K562 (cell line): ENCODE results near the gene CHST15. TPM values are rescaled to one million over a fixed set of nuclear protein-coding genes. Genes with fewer than 3 reads are reported as not detected.

Experiments used
- ATAC-seq: fragments of 200-7000 bp; cut with Tn5 transposase; 3 replicates; pipeline ENCODE4 v1.9.1; 2020; ENCODE audit warnings: moderate library complexity
- BruUV-seq: library from RNA; stranded (reverse); fragments of 400-500 nt; replicated peaks from 2 replicates; lab custom pipeline; 2021; lab: Mats Ljungman, UMichigan
- CTCF ChIA-PET: fragments of 300-600 bp; formaldehyde crosslinking; extraction: SDS; loops from one replicate; lab custom pipeline; 2021; ENCODE audit warnings: low intra/inter-chr PET ratio; lab: Yijun Ruan, JAX
- POLR2A ChIA-PET: fragments of 300-600, 350-650 bp; sonication (Branson Sonifier 250); formaldehyde crosslinking; extraction: SDS; loops from one replicate; lab custom pipeline; 2021; ENCODE audit warnings: antibody characterized with exemption, inconsistent platforms; lab: Yijun Ruan, JAX
- DNase-seq, 4 experiments: peaks; one replicate each; pipeline versions ENCODE4 v3.0.0 to v3.0.0-alpha.2; 2011 to 2018; ENCODE audit warnings: low spot score in 3 of 4, mixed read lengths in 3 of 4; ENCODE audit errors: extremely low read depth in 1 of 4
- FAIRE-seq: peaks from 2 replicates; lab custom pipeline; 2011; peaks lifted over from hg19 to GRCh38; lab: Jason Lieb, UNC
- H2AFZ ChIP-seq: 2 replicates; pipeline ENCODE4 v1.6.0; 2011; ENCODE audit warnings: low read depth, low read length, control low read depth, inconsistent platforms
- H3K27ac ChIP-seq: fragments of 200-600 bp; 3 replicates; pipeline ENCODE4 v1.8.0; 2011; ENCODE audit warnings: low read depth, mild to moderate bottlenecking, control low read depth, inconsistent platforms, low read length, moderate library complexity, mixed read lengths; ENCODE audit errors: extremely low read depth
- H3K27me3 ChIP-seq, 2 experiments: fragments of 300-600 bp in 1 of 2; 2 replicates in 1 of 2; 3 replicates in 1 of 2; pipeline versions ENCODE4 v1.6.0 to v1.8.0; 2011; ENCODE audit warnings: inconsistent platforms in 2 of 2, low read length in 2 of 2, mild to moderate bottlenecking in 1 of 2, mixed read lengths in 1 of 2, moderate library complexity in 1 of 2; ENCODE audit not compliant: control insufficient read depth in 2 of 2, insufficient read depth in 2 of 2
- H3K36me3 ChIP-seq: fragments of 300-600 bp; 3 replicates; pipeline ENCODE4 v1.8.0; 2011; ENCODE audit warnings: mild to moderate bottlenecking, low read length, inconsistent platforms; ENCODE audit not compliant: control insufficient read depth, insufficient read depth
- H3K4me1 ChIP-seq, 2 experiments: fragments of 200-600 bp in 1 of 2; replicated peaks in 1 of 2; 2 replicates in 1 of 2; 3 replicates in 1 of 2; pipeline versions ENCODE4 v1.5.1 to v1.8.0; 2011; ENCODE audit warnings: inconsistent platforms in 2 of 2, low read length in 2 of 2, mild to moderate bottlenecking in 1 of 2, mixed read lengths in 1 of 2, moderate library complexity in 1 of 2; ENCODE audit not compliant: control insufficient read depth in 2 of 2, insufficient read depth in 2 of 2
- H3K4me2 ChIP-seq: 2 replicates; pipeline ENCODE4 v1.6.1; 2011; ENCODE audit warnings: low read length, control low read depth, inconsistent platforms, mixed read lengths; ENCODE audit not compliant: insufficient read depth
- H3K4me3 ChIP-seq: fragments of 200-600 bp; sonication (generic), shearing (Covaris generic); 2 replicates; pipeline ENCODE4 v1.5.1; 2016; ENCODE audit warnings: control low read depth, inconsistent platforms
- H3K79me2 ChIP-seq: fragments of 200-600 bp; 3 replicates; pipeline ENCODE4 v1.8.0; 2011; ENCODE audit warnings: low read length, inconsistent platforms; ENCODE audit not compliant: control insufficient read depth, insufficient read depth
- H3K9ac ChIP-seq, 2 experiments: 2 replicates each; pipeline versions ENCODE4 v1.6.0 to v1.6.1; 2011; ENCODE audit warnings: low read depth in 2 of 2, low read length in 2 of 2, control low read depth in 1 of 2, inconsistent platforms in 1 of 2, mild to moderate bottlenecking in 1 of 2, mixed read lengths in 1 of 2; ENCODE audit not compliant: insufficient read depth in 1 of 2
- H3K9me1 ChIP-seq: one replicate; pipeline ENCODE4 v1.6.0; 2011; ENCODE audit warnings: inconsistent platforms, mild to moderate bottlenecking, low read length, moderate library complexity; ENCODE audit not compliant: control insufficient read depth, insufficient read depth
- H3K9me3 ChIP-seq: replicated peaks from 2 replicates; pipeline ENCODE4 v1.5.1; 2011; ENCODE audit warnings: low read depth, low read length, inconsistent platforms; ENCODE audit not compliant: control insufficient read depth, insufficient read depth
- H4K20me1 ChIP-seq: replicated peaks from 2 replicates; pipeline ENCODE4 v1.6.1; 2011; ENCODE audit warnings: low read length, inconsistent platforms, mixed read lengths; ENCODE audit not compliant: control insufficient read depth, insufficient read depth
- ATF7 ChIP-seq: fragments of 450-650 bp; IDR thresholded peaks from 2 replicates; pipeline ENCODE4 v1.7.1; 2014; ENCODE audit warnings: mild to moderate bottlenecking, moderate library complexity
- CBX1 ChIP-seq: sonication (generic); IDR thresholded peaks from 2 replicates; pipeline ENCODE4 v1.6.1; 2016; ENCODE audit warnings: antibody characterized with exemption, low read depth, mild to moderate bottlenecking
- CHD1 ChIP-seq: fragments of 200-600 bp; sonication (generic); IDR thresholded peaks from one replicate; pipeline ENCODE4 v1.6.1; 2012; ENCODE audit warnings: mild to moderate bottlenecking, moderate library complexity, low read length, inconsistent platforms
- EZH2 ChIP-seq: IDR thresholded peaks from 2 replicates; pipeline ENCODE4 v1.6.1; 2012; ENCODE audit warnings: low read depth, mild to moderate bottlenecking, inconsistent platforms, low read length, borderline replicate concordance
- FOS ChIP-seq: IDR thresholded peaks from 3 replicates; pipeline ENCODE4 v1.6.1; 2011; ENCODE audit not compliant: insufficient read length; ENCODE audit errors: extremely low read depth
- GABPA ChIP-seq: fragments of 200-800 bp; sonication (Bioruptor generic); conservative IDR thresholded peaks from 2 replicates; pipeline ENCODE4 v1.6.1; 2016; ENCODE audit warnings: low read depth, missing genetic modification characterization, missing compliant biosample characterization
- GTF2A2 ChIP-seq: IDR thresholded peaks from 2 replicates; pipeline ENCODE4 v1.6.1; 2016; ENCODE audit warnings: mild to moderate bottlenecking, missing genetic modification characterization, missing compliant biosample characterization
- MEF2D ChIP-seq: conservative IDR thresholded peaks from 2 replicates; pipeline ENCODE4 v1.6.1; 2016; ENCODE audit warnings: low read depth, missing genetic modification characterization, missing compliant biosample characterization
- NR1H2 ChIP-seq: sonication (generic); formaldehyde crosslinking; IDR thresholded peaks from 2 replicates; pipeline ENCODE4 v1.4.0; 2020; ENCODE audit warnings: mild to moderate bottlenecking, missing genetic modification reagents
- NR2C1 ChIP-seq, 2 experiments: fragments of 450-650 bp; IDR thresholded peaks; 2 replicates each; pipeline ENCODE4 v1.6.1; 2017; ENCODE audit warnings: mild to moderate bottlenecking in 2 of 2, antibody characterized with exemption in 1 of 2, inconsistent platforms in 1 of 2, missing compliant biosample characterization in 1 of 2, missing genetic modification characterization in 1 of 2
- NR2F6 ChIP-seq: fragments of 450-650 bp; formaldehyde crosslinking; IDR thresholded peaks from 2 replicates; pipeline ENCODE4 v1.4.0; 2020; ENCODE audit warnings: mild to moderate bottlenecking
- PTBP1 ChIP-seq: fragments of 200-400 bp; formaldehyde crosslinking; IDR thresholded peaks from 2 replicates; pipeline ENCODE4 v1.6.1; 2017; ENCODE audit warnings: low read depth, low read length
- XRCC3 ChIP-seq: fragments of 450-650 bp; IDR thresholded peaks from 2 replicates; pipeline ENCODE4 v1.6.1; 2017; ENCODE audit warnings: mild to moderate bottlenecking, moderate library complexity
- WGBS: fragments of 100-300 bp; shearing (Covaris generic); methylation state at CpG from one replicate; pipeline ENCODE4 v1.1.6; 2016; ENCODE audit warnings: low coverage, mixed read lengths; ENCODE audit not compliant: insufficient coverage; ENCODE audit errors: missing lambda C conversion rate; 5-methylcytosine and 5-hydroxymethylcytosine counted together
- in situ Hi-C: fragments of 300-500 bp; cut with MboI; formaldehyde crosslinking; loops from 4 replicates; pipeline ENCODE4 v1.15.0; 2018; ENCODE audit warnings: inconsistent platforms, mixed read lengths
- intact Hi-C: fragments of 100-400 bp; cut with micrococcal nuclease; formaldehyde crosslinking; loops from 2 replicates; pipeline ENCODE4 v1.14.2; 2022
- polyA plus RNA-seq, 8 experiments: library from polyadenylated mRNA; depleted of rRNA in 4 of 8; stranded (reverse) in 5 of 8; unstranded in 3 of 8; fragments of >200 nt; fragmentation: Nextera tagmentation in 2 of 8; fragmentation: Illumina TruSeq in 1 of 8; extraction: Ambion mirVana in 2 of 8; extraction: Trizol in 1 of 8; gene quantifications; 2 replicates each; pipeline versions ENCODE4 v1.2.1 to v1.2.3, GENCODE V29; 2011 to 2014; ENCODE audit warnings: inconsistent platforms in 1 of 8, missing spikeins in 1 of 8
- total RNA-seq, 7 experiments: library from RNA; depleted of rRNA in 6 of 7; stranded (reverse); fragments of >200 nt in 6 of 7; fragmentation: Illumina TruSeq in 2 of 7; extraction: Trizol in 2 of 7; gene quantifications; 2 replicates each; pipeline versions ENCODE4 v1.2.1 to v1.2.3, GENCODE V29; 2011 to 2021; ENCODE audit warnings: low replicate concordance in 1 of 7

Gene CHST15
- total and polyA plus RNA-seq, 9 of the 15 experiments (the other 6 are each of a cell fraction or from before 2014, with no cell fraction given), result 0.04 to 0.16 (median 0.08) TPM

GRCh38 chr10:124005091-124005490 lies 88.3 kb downstream of the CHST15 start:
- no peak overlapping the region for H3K9ac ChIP-seq
- CTCF ChIA-PET, result no interaction called here
- no TSS peak for BruUV-seq
- H3K79me2 ChIP-seq, result no peaks in the 10 kb centered on the region
- H4K20me1 ChIP-seq, result 0 out of 2 replicates have a peak, but pooled peaks cover 7% of the 10 kb centered on the region
- intact Hi-C loops (no loop called here), in situ Hi-C loops (loop anchor here (25.0 kb wide), 1 partner anchor 507 kb away; no protein-coding TSS in a partner anchor)
- no peak for DNase-seq
- no peak overlapping the region for H3K27ac ChIP-seq
- H3K4me2 ChIP-seq, result no peak overlapping the region
- ATAC-seq, result no peak
- TF ChIP-seq MEF2D (no peak), GABPA (tag) (no peak), XRCC3 (no peak), GTF2A2 (no peak), NR1H2 (no peak), CHD1 (no peak), CBX1 (no peak), NR2C1 (IDR thresholded peaks at IDR 0.05) (no peak), NR2C1 (tag; IDR thresholded peaks at IDR 0.05) (no peak), EZH2 (no peak), ATF7 (no peak), NR2F6 (CRISPR knock-in tag) (no peak), FOS (no peak), PTBP1 (no peak)
- no peaks in the 10 kb centered on the region for H3K4me1 ChIP-seq
- no peak for FAIRE-seq
- WGBS, result 1% methylated on average over 10 of the region's 10 CpGs
- H3K36me3 ChIP-seq, result no peaks in the 10 kb centered on the region
- H3K4me3 ChIP-seq, result no peak overlapping the region
- no peaks in the 10 kb centered on the region for H3K9me3 ChIP-seq
- POLR2A ChIA-PET, result no interaction called here
- no peaks in the 10 kb centered on the region for H3K9me1 ChIP-seq
- no peak overlapping the region for H2AFZ ChIP-seq
- H3K27me3 ChIP-seq, result peaks cover 2 to 44% of the 10 kb centered on the region in 2 experiments; a peak in 3 of 5 replicates
